H9 (cell line): Measurements from ENCODE around the gene ADRM1. TPM values are rescaled to one million over a fixed set of nuclear protein-coding genes. Genes with fewer than 3 reads are reported as not detected.
A peak's percentile ranks its signal among the peaks of the same experiment; 100 is the strongest.

ENCODE experiments used
- DNase-seq: peaks from one replicate; pipeline ENCODE4 v3.0.0-alpha.2; 2017
- H2AFZ ChIP-seq: one replicate; pipeline ENCODE4 v1.6.1; 2013; ENCODE audit warnings: mild to moderate bottlenecking, low read length, control low read depth, moderate library complexity
- H2AK5ac ChIP-seq: 2 replicates; pipeline ENCODE4 v1.6.1; 2013; ENCODE audit warnings: low read length, control low read depth, mixed read lengths; ENCODE audit not compliant: insufficient read length
- H2BK120ac ChIP-seq: one replicate; pipeline ENCODE4 v1.6.1; 2013; ENCODE audit warnings: low read depth, mild to moderate bottlenecking, low read length, control low read depth, inconsistent platforms; ENCODE audit not compliant: poor library complexity, severe bottlenecking
- H2BK12ac ChIP-seq: 2 replicates; pipeline ENCODE4 v1.6.1; 2013; ENCODE audit warnings: low read length, control low read depth, mixed read lengths, low read depth; ENCODE audit not compliant: insufficient read length
- H2BK15ac ChIP-seq: 2 replicates; pipeline ENCODE4 v1.6.1; 2013; ENCODE audit warnings: low read depth, low read length, control low read depth
- H2BK20ac ChIP-seq: one replicate; pipeline ENCODE4 v1.6.1; 2013; ENCODE audit warnings: low read depth, mild to moderate bottlenecking, low read length, control low read depth, inconsistent platforms; ENCODE audit not compliant: poor library complexity, severe bottlenecking
- H2BK5ac ChIP-seq: 2 replicates; pipeline ENCODE4 v1.6.1; 2013; ENCODE audit warnings: low read length, control low read depth, mixed read lengths; ENCODE audit not compliant: insufficient read length
- H3K14ac ChIP-seq: 2 replicates; pipeline ENCODE4 v1.6.1; 2013; ENCODE audit warnings: low read length, control low read depth; ENCODE audit not compliant: insufficient read depth
- H3K18ac ChIP-seq: 2 replicates; pipeline ENCODE4 v1.6.1; 2013; ENCODE audit warnings: low read depth, mild to moderate bottlenecking, mixed read lengths, low read length, control low read depth; ENCODE audit not compliant: insufficient read length
- H3K23ac ChIP-seq: 2 replicates; pipeline ENCODE4 v1.6.1; 2013; ENCODE audit warnings: low read length, control low read depth, mixed read lengths, low read depth; ENCODE audit not compliant: insufficient read length
- H3K23me2 ChIP-seq: 2 replicates; pipeline ENCODE4 v1.6.1; 2013; ENCODE audit warnings: low read depth, mild to moderate bottlenecking, mixed read lengths, low read length, control low read depth; ENCODE audit not compliant: insufficient read length, poor library complexity, severe bottlenecking
- H3K27ac ChIP-seq: 2 replicates; pipeline ENCODE4 v1.5.1; 2013; ENCODE audit warnings: low read length, control low read depth, mixed read lengths, low read depth; ENCODE audit not compliant: insufficient read length
- H3K27me3 ChIP-seq: 2 replicates; pipeline ENCODE4 v1.6.1; 2013; ENCODE audit warnings: low read length, control low read depth, inconsistent platforms; ENCODE audit not compliant: insufficient read depth
- H3K4ac ChIP-seq: 2 replicates; pipeline ENCODE4 v1.6.1; 2013; ENCODE audit warnings: low read depth, mild to moderate bottlenecking, control low read depth, inconsistent platforms, low read length, moderate library complexity
- H3K4me1 ChIP-seq: 2 replicates; pipeline ENCODE4 v1.6.1; 2013; ENCODE audit warnings: low read length, control low read depth, inconsistent platforms; ENCODE audit not compliant: insufficient read depth
- H3K4me2 ChIP-seq: 2 replicates; pipeline ENCODE4 v1.6.1; 2013; ENCODE audit warnings: low read length, control low read depth, mixed read lengths; ENCODE audit not compliant: insufficient read length, insufficient read depth
- H3K56ac ChIP-seq: 2 replicates; pipeline ENCODE4 v1.6.1; 2013; ENCODE audit warnings: low read depth, mild to moderate bottlenecking, mixed read lengths, low read length, control low read depth; ENCODE audit not compliant: insufficient read length
- H3K79me1 ChIP-seq: 2 replicates; pipeline ENCODE4 v1.6.1; 2013; ENCODE audit warnings: low read depth, mild to moderate bottlenecking, moderate library complexity, low read length, control low read depth, inconsistent platforms; ENCODE audit not compliant: insufficient read depth, poor library complexity, severe bottlenecking
- H3K79me2 ChIP-seq: 2 replicates; pipeline ENCODE4 v1.6.1; 2013; ENCODE audit warnings: low read length, control low read depth, inconsistent platforms; ENCODE audit not compliant: insufficient read depth
- H3K9ac ChIP-seq: 2 replicates; pipeline ENCODE4 v1.6.1; 2013; ENCODE audit warnings: low read length, control low read depth, mixed read lengths; ENCODE audit not compliant: insufficient read length; ENCODE audit errors: extremely low read depth
- H3K9me3 ChIP-seq: one replicate; pipeline ENCODE4 v1.6.1; 2013; ENCODE audit warnings: low read depth, low read length, inconsistent platforms; ENCODE audit not compliant: control insufficient read depth
- H3T11ph ChIP-seq: one replicate; pipeline ENCODE4 v1.6.1; 2013; ENCODE audit warnings: mild to moderate bottlenecking, low read length, control low read depth, inconsistent platforms
- H4K20me1 ChIP-seq: one replicate; pipeline ENCODE4 v1.6.1; 2013; ENCODE audit not compliant: control insufficient read depth, insufficient read length, insufficient read depth
- H4K5ac ChIP-seq: 2 replicates; pipeline ENCODE4 v1.6.1; 2013; ENCODE audit warnings: low read depth, mild to moderate bottlenecking, mixed read lengths, low read length, control low read depth; ENCODE audit not compliant: insufficient read length
- H4K8ac ChIP-seq: replicated peaks from 2 replicates; pipeline ENCODE4 v1.6.1; 2013; ENCODE audit warnings: low read length, control low read depth, mixed read lengths, low read depth; ENCODE audit not compliant: insufficient read length
- H4K91ac ChIP-seq: 2 replicates; pipeline ENCODE4 v1.6.1; 2013; ENCODE audit warnings: low read depth, mild to moderate bottlenecking, moderate library complexity, mixed read lengths, low read length, control low read depth; ENCODE audit not compliant: insufficient read length
- H3K27ac Mint-ChIP-seq, 3 experiments: 2 replicates in 2 of 3; 3 replicates in 1 of 3; pipeline ENCODE4 v1.8.0; 2020 to 2021; ENCODE audit warnings: mixed read lengths in 3 of 3, mild to moderate bottlenecking in 1 of 3, moderate library complexity in 1 of 3
- H3K27me3 Mint-ChIP-seq: 2 replicates; pipeline ENCODE4 v1.8.0; 2021; ENCODE audit warnings: low read depth, mild to moderate bottlenecking, moderate library complexity, mixed read lengths
- H3K36me3 Mint-ChIP-seq, 3 experiments: 2 replicates in 2 of 3; 3 replicates in 1 of 3; pipeline ENCODE4 v1.8.0; 2020 to 2021; ENCODE audit warnings: low read depth in 3 of 3, mixed read lengths in 3 of 3; ENCODE audit not compliant: insufficient read depth in 1 of 3
- H3K4me1 Mint-ChIP-seq, 2 experiments: 2 replicates each; pipeline ENCODE4 v1.8.0; 2020; ENCODE audit warnings: mixed read lengths in 2 of 2
- H3K4me3 Mint-ChIP-seq, 2 experiments: 2 replicates in 1 of 2; 3 replicates in 1 of 2; pipeline ENCODE4 v1.8.0; 2020 to 2021; ENCODE audit warnings: mild to moderate bottlenecking in 2 of 2, mixed read lengths in 2 of 2, moderate library complexity in 1 of 2
- H3K9me3 Mint-ChIP-seq, 2 experiments: 2 replicates in 1 of 2; 3 replicates in 1 of 2; pipeline ENCODE4 v1.8.0; 2020; ENCODE audit warnings: mild to moderate bottlenecking in 2 of 2, mixed read lengths in 2 of 2, moderate library complexity in 1 of 2
- CTCF ChIP-seq: fragments of 200-600 bp; sonication (generic); conservative IDR thresholded peaks from 3 replicates; pipeline ENCODE4 v1.8.0; 2021; ENCODE audit warnings: antibody characterized with exemption, mild to moderate bottlenecking
- WGBS: extraction: QIAGEN DNeasy Blood & Tissue Kit; methylation state at CpG from one replicate; pipeline ENCODE4 v1.1.7; 2013; ENCODE audit warnings: missing lambda C conversion rate, low lambda C conversion rate, mixed read lengths; ENCODE audit not compliant: insufficient read length; ENCODE audit errors: extremely low coverage; 5-methylcytosine and 5-hydroxymethylcytosine counted together
- total RNA-seq: library from RNA; stranded (reverse); gene quantifications from 2 replicates; pipeline ENCODE4 v1.2.1, GENCODE V29; 2021

The ADRM1 gene
- total RNA-seq, 1 experiment from 2014 or later = 153 TPM

GRCh38 chr20:62354811-62355341, 52.1 kb downstream of the ADRM1 start:
- no peaks in the 10 kb centered on the region for H3K23me2 ChIP-seq
- no peak overlapping the region for H3K18ac ChIP-seq
- H3K27me3 ChIP-seq = no peaks in the 10 kb centered on the region
- Mint-ChIP-seq H3K4me3 (no peak overlapping the region), H3K4me1 (peaks cover 13 to 28% of the 10 kb centered on the region in 2 experiments), H3K27ac (peak overlapping the region in 1 of 3 experiments; percentile 68; a peak in 2 of 7 replicates), H3K9me3 (peaks cover 0 to 5% of the 10 kb centered on the region in 2 experiments; a peak in 2 of 5 replicates), H3K27me3 (no peaks in the 10 kb centered on the region), H3K36me3 (peaks cover 0 to 28% (median 23%) of the 10 kb centered on the region in 3 experiments; a peak in 5 of 7 replicates)
- no peak overlapping the region for H4K91ac ChIP-seq
- no peaks in the 10 kb centered on the region; the same call in 1 of the 2 replicates for H3K4me1 ChIP-seq
- H3K14ac ChIP-seq = no peak overlapping the region; the same call in 1 of the 2 replicates
- H3K9me3 ChIP-seq = no peaks in the 10 kb centered on the region
- no peak overlapping the region for H3K23ac ChIP-seq
- no peak overlapping the region for H2BK15ac ChIP-seq
- TF ChIP-seq CTCF = no peak
- peaks cover 4% of the 10 kb centered on the region; the same call in 1 of the 2 replicates for H3K79me2 ChIP-seq
- H2BK12ac ChIP-seq = no peak overlapping the region
- no peak overlapping the region for H3K4me2 ChIP-seq
- H3T11ph ChIP-seq = no peak overlapping the region
- WGBS = no CpG with 5 or more reads among the region's 16 CpGs
- no peak overlapping the region for H3K27ac ChIP-seq
- no peak overlapping the region for H3K56ac ChIP-seq
- no peak for DNase-seq
- no peak overlapping the region for H4K5ac ChIP-seq
- no peak overlapping the region for H2AFZ ChIP-seq
- H2BK5ac ChIP-seq = no peak overlapping the region
- H3K79me1 ChIP-seq = peaks cover 5% of the 10 kb centered on the region
- no peak overlapping the region for H4K8ac ChIP-seq
- no peak overlapping the region for H2AK5ac ChIP-seq
- no peak overlapping the region for H3K9ac ChIP-seq
- H2BK120ac ChIP-seq = no peak overlapping the region
- peak overlapping the region; percentile 29; the same call in 1 of the 2 replicates for H3K4ac ChIP-seq
- H2BK20ac ChIP-seq = no peak overlapping the region
- H4K20me1 ChIP-seq = no peaks in the 10 kb centered on the region
